VCaP (cell line): ENCODE results near the gene TIGD2.
"Not testable (repeated sequence)": the region's sequence is repeated elsewhere in the genome, so short reads cannot be mapped to it uniquely, and the experiment has no call there.

ENCODE experiments used
- H3K27ac ChIP-seq: fragments of 450-650 bp; 2 replicates; pipeline ENCODE4 v1.5.1; 2017
- TF ChIP-seq, protein P1 (sequence below): fragments of 450-650 bp; conservative IDR thresholded peaks from 2 replicates; pipeline ENCODE4 v1.5.1; 2017; ENCODE audit warnings: mild to moderate bottlenecking, moderate library complexity

Gene TIGD2

GRCh38 chr4:89134775-89135319 is 23.5 kb downstream of the TIGD2 start:
- no peak overlapping the region for H3K27ac ChIP-seq

DNA sequence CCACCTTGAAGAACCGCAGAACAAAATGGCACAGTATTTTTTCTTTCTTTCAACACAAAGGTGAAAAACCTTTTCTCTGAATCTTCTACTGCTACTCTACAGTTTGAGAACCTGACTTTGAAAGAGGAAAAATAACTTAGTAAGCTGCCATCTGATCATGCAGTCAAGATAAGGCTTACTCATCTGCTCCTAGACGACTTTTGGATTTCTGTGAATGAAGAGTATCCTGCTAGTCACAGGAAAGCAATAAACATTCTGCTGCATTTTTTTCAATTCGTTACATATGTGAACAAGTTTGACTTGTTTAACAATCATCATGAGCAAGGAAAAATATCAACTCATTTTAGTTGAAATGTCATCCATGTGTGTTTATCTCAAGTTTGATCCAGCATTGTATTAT is 25.2 kb downstream of the TIGD2 start:
- peak overlapping the region; percentile 5; the same call in 1 of the 2 replicates for H3K27ac ChIP-seq
- TF ChIP-seq, protein P1, sequence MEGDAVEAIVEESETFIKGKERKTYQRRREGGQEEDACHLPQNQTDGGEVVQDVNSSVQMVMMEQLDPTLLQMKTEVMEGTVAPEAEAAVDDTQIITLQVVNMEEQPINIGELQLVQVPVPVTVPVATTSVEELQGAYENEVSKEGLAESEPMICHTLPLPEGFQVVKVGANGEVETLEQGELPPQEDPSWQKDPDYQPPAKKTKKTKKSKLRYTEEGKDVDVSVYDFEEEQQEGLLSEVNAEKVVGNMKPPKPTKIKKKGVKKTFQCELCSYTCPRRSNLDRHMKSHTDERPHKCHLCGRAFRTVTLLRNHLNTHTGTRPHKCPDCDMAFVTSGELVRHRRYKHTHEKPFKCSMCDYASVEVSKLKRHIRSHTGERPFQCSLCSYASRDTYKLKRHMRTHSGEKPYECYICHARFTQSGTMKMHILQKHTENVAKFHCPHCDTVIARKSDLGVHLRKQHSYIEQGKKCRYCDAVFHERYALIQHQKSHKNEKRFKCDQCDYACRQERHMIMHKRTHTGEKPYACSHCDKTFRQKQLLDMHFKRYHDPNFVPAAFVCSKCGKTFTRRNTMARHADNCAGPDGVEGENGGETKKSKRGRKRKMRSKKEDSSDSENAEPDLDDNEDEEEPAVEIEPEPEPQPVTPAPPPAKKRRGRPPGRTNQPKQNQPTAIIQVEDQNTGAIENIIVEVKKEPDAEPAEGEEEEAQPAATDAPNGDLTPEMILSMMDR: no peak

More at GRCh38 chr4:89134775-89135319, 23.5 kb downstream of the TIGD2 start:
- TF ChIP-seq, protein P1: no peak

DNA sequence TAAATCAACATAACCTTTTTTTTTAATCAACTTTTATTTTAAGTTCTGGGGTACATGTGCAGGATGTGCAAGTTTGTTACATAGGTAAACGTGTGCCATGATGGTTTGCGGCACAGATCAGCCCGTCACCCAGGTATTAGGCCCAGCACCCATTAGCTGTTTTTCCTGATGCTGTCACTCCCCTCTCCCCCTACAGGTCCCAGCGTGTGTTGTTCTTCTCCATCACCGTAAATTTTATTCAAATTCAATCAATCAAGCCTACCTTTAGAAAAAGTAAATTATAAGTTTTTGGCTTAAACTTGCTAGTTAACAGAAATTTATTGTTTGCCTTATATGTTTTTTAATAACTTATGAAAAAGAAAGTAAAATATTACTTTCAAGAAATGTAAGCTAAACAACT is 25.9 kb downstream of the TIGD2 start:
- no peak overlapping the region for H3K27ac ChIP-seq
- TF ChIP-seq, protein P1: no peak

DNA sequence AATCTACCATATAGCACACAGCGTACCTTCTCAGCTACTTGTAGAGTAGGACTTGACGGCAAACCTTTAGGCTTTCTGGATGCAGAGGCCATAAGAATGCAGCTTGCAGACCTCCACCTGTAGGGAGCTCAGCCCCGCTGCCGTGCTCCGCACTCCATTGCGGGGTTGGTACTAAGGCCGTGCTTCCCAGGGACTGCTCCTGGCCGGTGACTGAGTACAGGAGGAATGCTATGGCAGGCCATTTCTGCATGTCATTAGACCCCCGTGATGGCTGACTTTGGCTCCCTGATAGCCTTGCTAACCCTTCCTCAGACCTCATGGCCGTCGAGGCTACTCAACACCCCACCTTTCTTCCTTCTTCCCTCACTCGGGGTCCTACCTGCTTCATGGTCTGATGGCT is 26.4 kb downstream of the TIGD2 start:
- H3K27ac ChIP-seq: no peak overlapping the region
- TF ChIP-seq, protein P1: no peak

- H3K27ac ChIP-seq: no peak overlapping the region
- TF ChIP-seq, protein P1: no peak
Observed at GRCh38 chr4:89140168-89140759, 28.9 kb downstream of the TIGD2 start.

- TF ChIP-seq, protein P1: no peak
- no peak overlapping the region for H3K27ac ChIP-seq
Observed at GRCh38 chr4:89142691-89143669, 31.6 kb downstream of the TIGD2 start.

- not testable (repeated sequence) for H3K27ac ChIP-seq
Observed at GRCh38 chr4:89144652-89145051, 33.3 kb downstream of the TIGD2 start.
